ENCODE results near the gene HSH2D.

DNA sequence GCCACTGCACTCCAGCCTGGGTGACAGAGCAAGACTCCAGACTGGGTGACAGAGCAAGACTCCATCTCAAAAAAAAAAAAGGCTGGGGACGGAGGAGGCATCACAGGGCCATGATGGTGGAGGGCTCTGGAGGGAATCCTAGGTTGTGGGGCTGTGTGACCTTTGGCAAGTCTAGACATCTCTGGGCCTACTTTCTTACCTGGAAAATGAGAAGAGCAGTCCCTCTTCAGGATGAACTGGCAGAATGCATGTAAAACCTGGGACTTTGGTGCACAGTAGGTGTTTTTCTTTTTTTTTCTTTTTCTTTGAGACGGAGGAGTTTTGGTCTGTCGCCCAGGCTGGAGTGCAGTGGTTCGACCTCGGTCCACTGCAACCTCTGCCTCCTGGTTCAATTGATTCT lies 16.2 kb downstream of the HSH2D start:
- TF ChIP-seq, protein P1, sequence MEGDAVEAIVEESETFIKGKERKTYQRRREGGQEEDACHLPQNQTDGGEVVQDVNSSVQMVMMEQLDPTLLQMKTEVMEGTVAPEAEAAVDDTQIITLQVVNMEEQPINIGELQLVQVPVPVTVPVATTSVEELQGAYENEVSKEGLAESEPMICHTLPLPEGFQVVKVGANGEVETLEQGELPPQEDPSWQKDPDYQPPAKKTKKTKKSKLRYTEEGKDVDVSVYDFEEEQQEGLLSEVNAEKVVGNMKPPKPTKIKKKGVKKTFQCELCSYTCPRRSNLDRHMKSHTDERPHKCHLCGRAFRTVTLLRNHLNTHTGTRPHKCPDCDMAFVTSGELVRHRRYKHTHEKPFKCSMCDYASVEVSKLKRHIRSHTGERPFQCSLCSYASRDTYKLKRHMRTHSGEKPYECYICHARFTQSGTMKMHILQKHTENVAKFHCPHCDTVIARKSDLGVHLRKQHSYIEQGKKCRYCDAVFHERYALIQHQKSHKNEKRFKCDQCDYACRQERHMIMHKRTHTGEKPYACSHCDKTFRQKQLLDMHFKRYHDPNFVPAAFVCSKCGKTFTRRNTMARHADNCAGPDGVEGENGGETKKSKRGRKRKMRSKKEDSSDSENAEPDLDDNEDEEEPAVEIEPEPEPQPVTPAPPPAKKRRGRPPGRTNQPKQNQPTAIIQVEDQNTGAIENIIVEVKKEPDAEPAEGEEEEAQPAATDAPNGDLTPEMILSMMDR (IDR thresholded peaks at IDR 0.05; ENCODE audit: poor library complexity), result no peak
- TF ChIP-seq EZH2 (IDR thresholded peaks at IDR 0.05; ENCODE audit: borderline replicate concordance) (no peak), EZH2phosphoT487 (IDR thresholded peaks at IDR 0.05; ENCODE audit: low read depth, severe bottlenecking, unreplicated experiment) (no peak)
